WERI-Rb-1 (cell line): ENCODE measurements around the gene CDA.

Source experiments
- DNase-seq: peaks from one replicate; pipeline ENCODE4 v3.0.0-alpha.2; 2020
- H3K27ac ChIP-seq: fragments of 250-450 bp; sonication (Bioruptor Pico); 2 replicates; pipeline ENCODE4 v1.5.1; 2020; ENCODE audit warnings: mild to moderate bottlenecking, moderate library complexity
- H3K27me3 ChIP-seq: fragments of 250-450 bp; sonication (Bioruptor Pico); 2 replicates; pipeline ENCODE4 v1.5.1; 2021; ENCODE audit warnings: mild to moderate bottlenecking, low read depth, moderate library complexity; ENCODE audit not compliant: insufficient read depth, severe bottlenecking
- H3K36me3 ChIP-seq: fragments of 250-450 bp; sonication (Bioruptor Pico); 2 replicates; pipeline ENCODE4 v1.5.1; 2020; ENCODE audit warnings: mild to moderate bottlenecking, moderate library complexity
- H3K4me3 ChIP-seq: 2 replicates; pipeline ENCODE4 v1.5.1; 2011; ENCODE audit warnings: low read depth, mild to moderate bottlenecking, control low read depth, low read length
- H3K9me3 ChIP-seq: fragments of 250-450 bp; sonication (Bioruptor Pico); 2 replicates; pipeline ENCODE4 v1.5.1; 2021; ENCODE audit warnings: mild to moderate bottlenecking, moderate library complexity; ENCODE audit not compliant: severe bottlenecking
- TF ChIP-seq, protein P1 (sequence below): IDR thresholded peaks from 2 replicates; pipeline ENCODE4 v1.5.1; 2011; ENCODE audit warnings: low read depth, mild to moderate bottlenecking, control low read depth, inconsistent platforms, low read length

Gene CDA

DNA sequence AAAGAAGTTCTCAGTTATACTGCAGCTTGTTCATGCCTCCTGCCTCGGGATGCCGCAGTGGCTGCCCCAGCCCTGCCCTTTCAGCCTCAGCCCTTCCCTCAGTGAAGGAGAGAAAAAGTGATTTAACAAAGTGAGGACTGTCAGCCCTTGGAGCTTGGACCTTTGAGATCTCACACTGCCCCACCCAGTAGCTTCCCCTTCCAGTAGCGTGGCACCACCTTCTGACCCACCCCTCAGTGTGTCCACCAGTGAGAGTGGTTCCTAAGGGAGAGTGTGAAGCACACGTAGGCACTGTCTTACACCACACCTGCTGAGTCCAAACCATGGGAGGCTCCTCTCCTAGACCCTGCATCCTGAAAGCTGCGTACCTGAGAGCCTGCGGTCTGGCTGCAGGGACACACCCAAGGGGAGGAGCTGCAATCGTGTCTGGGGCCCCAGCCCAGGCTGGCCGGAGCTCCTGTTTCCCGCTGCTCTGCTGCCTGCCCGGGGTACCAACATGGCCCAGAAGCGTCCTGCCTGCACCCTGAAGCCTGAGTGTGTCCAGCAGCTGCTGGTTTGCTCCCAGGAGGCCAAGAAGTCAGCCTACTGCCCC lies at the start of gene CDA:
CDA (plus strand) TSS at position 464 of the 592 bp plus-strand sequence; CDS start at position 497, 33 bp downstream.
- Histone ChIP-seq H3K27me3 (no peaks in the 10 kb centered on the region), H3K4me3 (peak within 1 kb of the TSS; percentile 35), H3K27ac (peak within 1 kb of the TSS; percentile 32), H3K9me3 (no peaks in the 10 kb centered on the region), H3K36me3 (no peaks in the 10 kb centered on the region)
- DNase-seq: no peak
- TF ChIP-seq, protein P1, sequence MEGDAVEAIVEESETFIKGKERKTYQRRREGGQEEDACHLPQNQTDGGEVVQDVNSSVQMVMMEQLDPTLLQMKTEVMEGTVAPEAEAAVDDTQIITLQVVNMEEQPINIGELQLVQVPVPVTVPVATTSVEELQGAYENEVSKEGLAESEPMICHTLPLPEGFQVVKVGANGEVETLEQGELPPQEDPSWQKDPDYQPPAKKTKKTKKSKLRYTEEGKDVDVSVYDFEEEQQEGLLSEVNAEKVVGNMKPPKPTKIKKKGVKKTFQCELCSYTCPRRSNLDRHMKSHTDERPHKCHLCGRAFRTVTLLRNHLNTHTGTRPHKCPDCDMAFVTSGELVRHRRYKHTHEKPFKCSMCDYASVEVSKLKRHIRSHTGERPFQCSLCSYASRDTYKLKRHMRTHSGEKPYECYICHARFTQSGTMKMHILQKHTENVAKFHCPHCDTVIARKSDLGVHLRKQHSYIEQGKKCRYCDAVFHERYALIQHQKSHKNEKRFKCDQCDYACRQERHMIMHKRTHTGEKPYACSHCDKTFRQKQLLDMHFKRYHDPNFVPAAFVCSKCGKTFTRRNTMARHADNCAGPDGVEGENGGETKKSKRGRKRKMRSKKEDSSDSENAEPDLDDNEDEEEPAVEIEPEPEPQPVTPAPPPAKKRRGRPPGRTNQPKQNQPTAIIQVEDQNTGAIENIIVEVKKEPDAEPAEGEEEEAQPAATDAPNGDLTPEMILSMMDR: no peak

- Histone ChIP-seq H3K9me3 (no peaks in the 10 kb centered on the region), H3K27me3 (no peaks in the 10 kb centered on the region), H3K27ac (no peak overlapping the region), H3K36me3 (no peaks in the 10 kb centered on the region), H3K4me3 (no peak overlapping the region)
- TF ChIP-seq, protein P1: no peak
- DNase-seq: no peak
These were observed 48.6 kb upstream of the CDA start for GRCh38 chr1:20540281-20540680.

DNA sequence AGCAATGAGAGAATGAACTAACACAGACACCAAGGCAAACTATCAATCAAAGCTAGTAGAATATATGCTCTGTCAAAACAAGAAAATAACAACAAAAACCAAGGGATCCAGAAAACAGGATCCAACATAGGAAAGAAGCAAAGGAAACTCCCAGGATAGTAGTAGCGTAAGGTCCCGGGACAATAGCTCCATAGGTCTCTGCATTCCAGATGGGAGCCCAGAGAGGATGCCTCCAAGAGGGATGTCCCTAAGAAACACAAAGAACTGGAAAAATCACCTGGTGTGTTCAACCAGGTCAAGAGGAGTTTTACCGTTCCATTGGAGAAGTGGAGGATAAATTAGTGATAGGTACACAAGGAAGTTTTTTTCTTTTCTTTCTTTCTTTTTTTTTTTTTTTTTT lies 42.3 kb upstream of the CDA start:
- TF ChIP-seq, protein P1: no peak
- H3K27me3 ChIP-seq: no peaks in the 10 kb centered on the region

GRCh38 chr1:20551161-20551560 lies 37.7 kb upstream of the CDA start:
- Histone ChIP-seq H3K27me3 (peaks cover 7% of the 10 kb centered on the region), H3K9me3 (no peaks in the 10 kb centered on the region), H3K36me3 (no peaks in the 10 kb centered on the region), H3K27ac (no peak overlapping the region), H3K4me3 (no peak overlapping the region)
- TF ChIP-seq, protein P1: no peak
- DNase-seq: no peak

More for the DNA sequence above, 42.3 kb upstream of the CDA start:
- no peaks in the 10 kb centered on the region for H3K36me3 ChIP-seq
- no peaks in the 10 kb centered on the region for H3K9me3 ChIP-seq
- H3K4me3 ChIP-seq: no peak overlapping the region
- no peak overlapping the region for H3K27ac ChIP-seq
- DNase-seq: no peak

DNA sequence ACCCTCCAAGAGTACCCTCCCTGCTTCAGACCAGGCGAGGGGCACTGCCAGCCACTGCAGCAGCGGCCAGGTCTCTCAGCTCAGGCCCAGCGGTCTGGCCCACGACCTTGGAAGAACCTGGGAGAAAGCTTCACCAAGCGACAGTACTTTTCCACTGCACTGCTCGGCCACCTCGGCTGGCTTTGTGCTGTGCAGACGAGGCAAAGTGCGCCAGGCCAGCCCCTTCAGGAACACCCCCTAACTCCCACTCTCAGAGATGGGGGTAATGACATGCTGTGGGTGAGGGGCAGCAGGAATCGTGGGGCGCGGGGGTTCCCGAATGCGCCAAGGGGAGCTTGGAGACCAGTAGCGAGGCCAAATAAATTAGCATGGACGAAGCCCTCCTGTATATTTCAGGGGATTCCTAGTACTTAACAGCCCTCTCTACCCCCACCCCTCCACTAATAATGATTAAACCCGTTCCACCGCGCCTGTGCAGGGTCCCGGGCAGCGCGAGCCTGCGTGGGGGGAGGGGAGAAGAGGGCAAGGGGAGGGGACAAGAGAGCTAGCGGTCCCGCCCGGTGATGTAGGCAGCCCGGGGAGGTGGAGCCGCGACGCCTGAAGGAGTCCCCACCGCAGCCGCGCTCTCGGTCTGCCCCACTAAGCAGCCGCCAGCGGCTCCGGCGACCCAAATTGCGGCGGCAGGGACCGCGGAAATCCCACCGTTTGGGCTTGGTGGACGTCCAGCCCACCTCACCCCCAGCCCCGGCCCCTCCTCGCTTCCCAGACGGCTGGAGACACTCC lies 36.8 kb upstream of the CDA start, which contains the start of gene FAM43B:
FAM43B (plus strand) TSS at position 629 of the 783 bp plus-strand sequence. CDS start 401 bp downstream, outside the sequence.
- Histone ChIP-seq H3K27ac (peak within 1 kb of the TSS; percentile 57), H3K4me3 (peak within 1 kb of the TSS; percentile 53), H3K36me3 (no peaks in the 10 kb centered on the region), H3K27me3 (peaks cover 7% of the 10 kb centered on the region), H3K9me3 (no peaks in the 10 kb centered on the region)
- TF ChIP-seq, protein P1: no peak
- peak; percentile 92 for DNase-seq
